Stomach (tissue), 9 donors: Measurements from ENCODE around the gene APELA. TPM values are rescaled to one million over a fixed set of nuclear protein-coding genes. Genes with fewer than 3 reads are reported as not detected.

Experiments used
- DNase-seq, 2 donors: peaks; one replicate each; pipeline versions ENCODE4 v3.0.0 to v3.0.0-alpha.2; 2013 to 2019
- H3K27ac ChIP-seq, 5 donors: fragments of 200-600 bp in 4 of 5; sonication (generic) in 4 of 5; one replicate each; pipeline ENCODE4 v1.5.1; 2013 to 2019; ENCODE audit warnings: mild to moderate bottlenecking in 1 of 5, moderate library complexity in 1 of 5
- H3K27me3 ChIP-seq, 3 donors: fragments of 200-600 bp; sonication (generic); one replicate each; pipeline ENCODE4 v1.5.1; 2017 to 2019; ENCODE audit warnings: mixed run types in 1 of 3
- H3K36me3 ChIP-seq, 4 donors: fragments of 200-600 bp; sonication (generic); 1 replicate in 3 of 4; 2 replicates in 1 of 4; pipeline ENCODE4 v1.5.1; 2016 to 2019
- H3K4me1 ChIP-seq, 4 donors: fragments of 200-600 bp; sonication (generic); one replicate each; pipeline ENCODE4 v1.5.1; 2016 to 2019
- H3K4me3 ChIP-seq, 4 donors: fragments of 200-600 bp; sonication (generic) in 3 of 4; one replicate each; pipeline ENCODE4 v1.5.1; 2016 to 2019; ENCODE audit warnings: mild to moderate bottlenecking in 1 of 4
- H3K9me3 ChIP-seq, 4 donors: fragments of 200-600 bp; sonication (generic); one replicate each; pipeline ENCODE4 v1.5.1; 2016 to 2019
- EP300 ChIP-seq: sonication (generic); formaldehyde crosslinking; IDR thresholded peaks from one replicate; pipeline ENCODE4 v1.6.1; 2017; ENCODE audit warnings: antibody characterized with exemption
- POLR2A ChIP-seq, 4 donors: fragments of 450-650 bp; IDR thresholded peaks; one replicate each; pipeline ENCODE4 v1.6.1; 2016; ENCODE audit warnings: antibody characterized with exemption in 4 of 4, control low read depth in 2 of 4, mild to moderate bottlenecking in 1 of 4, moderate library complexity in 1 of 4
- POLR2AphosphoS5 ChIP-seq, 3 donors: sonication (generic); formaldehyde crosslinking; IDR thresholded peaks; one replicate each; pipeline ENCODE4 v1.6.1; 2016; ENCODE audit warnings: antibody characterized with exemption in 3 of 3
- WGBS, 5 donors: extraction: QIAGEN DNeasy Blood & Tissue Kit in 3 of 5; methylation state at CpG; one replicate each; pipeline versions ENCODE4 v1.1.5 to v1.1.7; 2013 to 2018; 5-methylcytosine and 5-hydroxymethylcytosine counted together
- intact Hi-C: fragments of 100-400 bp; cut with DNase I; formaldehyde crosslinking; loops from one replicate; pipeline ENCODE4 v1.15.1; 2023; ENCODE audit warnings: low total_unique reads
- polyA plus RNA-seq, 3 donors: library from polyadenylated mRNA; stranded (reverse); fragments of 200-250 nt; gene quantifications; one replicate each; pipeline ENCODE4 v1.2.3, GENCODE V29; 2013
- total RNA-seq, 5 donors: library from RNA; depleted of rRNA; stranded (reverse); fragments of >200 nt; gene quantifications; one replicate each; pipeline versions ENCODE4 v1.1.0 to v1.2.3, GENCODE V29; 2014 to 2016
- TF ChIP-seq, protein P1 (sequence below), 7 experiments: fragments of 450-650 bp in 4 of 7; fragments of 200-600 bp in 3 of 7; sonication (generic) in 3 of 7; IDR thresholded peaks; one replicate each; pipeline ENCODE4 v1.5.1; 2016 to 2019; ENCODE audit warnings: antibody characterized with exemption in 7 of 7, control low read depth in 2 of 7, mild to moderate bottlenecking in 1 of 7
- donor health status: healthy with polysubstance abuse.
- donor health status: Bipolar disorder and iron deficiency.
- donor health status: healthy.

APELA gene
- total and polyA plus RNA-seq, 8 donors, result 0.13 to 0.18 TPM; not detected in 6

GRCh38 chr4:164945146-164945545, 68.2 kb downstream of the APELA start:
- no peak overlapping the region for H3K27ac ChIP-seq
- no peak overlapping the region for H3K4me3 ChIP-seq
- intact Hi-C loops, result no loop called here
- H3K36me3 ChIP-seq, result no peaks in the 10 kb centered on the region
- DNase-seq, result no peak
- WGBS, 5 donors, result 72 to 78% (median 76%) methylated on average over 5 of the region's 5 CpGs
- TF ChIP-seq, protein P1, sequence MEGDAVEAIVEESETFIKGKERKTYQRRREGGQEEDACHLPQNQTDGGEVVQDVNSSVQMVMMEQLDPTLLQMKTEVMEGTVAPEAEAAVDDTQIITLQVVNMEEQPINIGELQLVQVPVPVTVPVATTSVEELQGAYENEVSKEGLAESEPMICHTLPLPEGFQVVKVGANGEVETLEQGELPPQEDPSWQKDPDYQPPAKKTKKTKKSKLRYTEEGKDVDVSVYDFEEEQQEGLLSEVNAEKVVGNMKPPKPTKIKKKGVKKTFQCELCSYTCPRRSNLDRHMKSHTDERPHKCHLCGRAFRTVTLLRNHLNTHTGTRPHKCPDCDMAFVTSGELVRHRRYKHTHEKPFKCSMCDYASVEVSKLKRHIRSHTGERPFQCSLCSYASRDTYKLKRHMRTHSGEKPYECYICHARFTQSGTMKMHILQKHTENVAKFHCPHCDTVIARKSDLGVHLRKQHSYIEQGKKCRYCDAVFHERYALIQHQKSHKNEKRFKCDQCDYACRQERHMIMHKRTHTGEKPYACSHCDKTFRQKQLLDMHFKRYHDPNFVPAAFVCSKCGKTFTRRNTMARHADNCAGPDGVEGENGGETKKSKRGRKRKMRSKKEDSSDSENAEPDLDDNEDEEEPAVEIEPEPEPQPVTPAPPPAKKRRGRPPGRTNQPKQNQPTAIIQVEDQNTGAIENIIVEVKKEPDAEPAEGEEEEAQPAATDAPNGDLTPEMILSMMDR (IDR thresholded peaks at IDR 0.05), result no peak
- TF ChIP-seq POLR2AphosphoS5 (IDR thresholded peaks at IDR 0.05) (no peak), POLR2A (IDR thresholded peaks at IDR 0.05) (no peak), EP300 (no peak)
- peaks cover 0 to 19% (median 4%) of the 10 kb centered on the region in 3 donors for H3K27me3 ChIP-seq
- no peaks in the 10 kb centered on the region for H3K9me3 ChIP-seq
- H3K4me1 ChIP-seq, result no peaks in the 10 kb centered on the region

DNA sequence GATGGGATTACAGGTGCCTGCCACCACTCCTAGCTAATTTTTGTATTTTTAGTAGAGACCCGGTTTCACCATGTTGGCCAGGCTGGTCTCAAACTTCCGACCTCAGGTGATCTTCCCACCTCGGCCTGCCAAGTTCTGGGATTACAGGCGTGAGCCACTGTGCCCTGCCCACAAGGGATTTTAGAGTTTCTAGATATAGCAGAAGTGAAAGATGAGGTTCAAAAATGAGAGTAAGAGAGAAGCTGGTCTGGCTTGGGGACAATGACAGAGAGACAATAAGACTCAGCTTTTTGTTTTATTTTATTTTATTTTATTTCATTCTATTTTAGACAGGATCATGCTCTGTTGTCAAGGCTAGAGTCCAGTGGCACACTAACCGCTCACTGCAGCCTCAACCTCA, 69.8 kb downstream of the APELA start:
- peaks cover 0 to 19% (median 4%) of the 10 kb centered on the region in 3 donors for H3K27me3 ChIP-seq
- intact Hi-C loops, result no loop called here
- TF ChIP-seq EP300 (no peak), POLR2AphosphoS5 (IDR thresholded peaks at IDR 0.05) (no peak), POLR2A (IDR thresholded peaks at IDR 0.05) (no peak)
- TF ChIP-seq, protein P1 (IDR thresholded peaks at IDR 0.05), result no peak

More for the DNA sequence above, 69.8 kb downstream of the APELA start:
- no peaks in the 10 kb centered on the region for H3K4me1 ChIP-seq
- H3K4me3 ChIP-seq, result no peak overlapping the region
- WGBS, 5 donors, result 90 to 94% (median 92%) methylated on average over 5 of the region's 5 CpGs
- no peak overlapping the region for H3K27ac ChIP-seq
- no peaks in the 10 kb centered on the region for H3K36me3 ChIP-seq
- DNase-seq, result no peak
- H3K9me3 ChIP-seq, result no peaks in the 10 kb centered on the region

Other genes starting within 250 kb of the APELA start
- gene SMIM31, start 123.0 kb upstream of the APELA start, total RNA-seq, result 10 to 100 TPM in 1 of 5 donors, under 1 TPM in 1, not detected in 3; 0.92 to 21.7 TPM
- 1 to 10 TPM in 1 of 3 donors, under 1 TPM in 1, not detected in 1; 0.70 to 1.6 TPM for gene SMIM31, start 123.0 kb upstream of the APELA start, polyA plus RNA-seq
- 1 to 10 TPM in 1 of 5 donors, under 1 TPM in 1, not detected in 3; 0.73 to 3.6 TPM for gene TRIM61, start 100.5 kb downstream of the APELA start, total RNA-seq
- gene TRIM61, start 100.5 kb downstream of the APELA start, polyA plus RNA-seq, result under 1 TPM; 0.25 to 0.61 (median 0.50) TPM
- gene TRIM60, start 154.8 kb downstream of the APELA start, total RNA-seq, result not detected
- not detected for gene TRIM60, start 154.8 kb downstream of the APELA start, polyA plus RNA-seq
- gene TRIM75, start 176.7 kb downstream of the APELA start, total RNA-seq, result not detected
- not detected for gene TRIM75, start 176.7 kb downstream of the APELA start, polyA plus RNA-seq
- 10 to 100 TPM in 4 of 5 donors, 1 to 10 TPM in 1; 2.3 to 44.5 (median 19.8) TPM for gene TMEM192, start 235.7 kb downstream of the APELA start, total RNA-seq
- gene TMEM192, start 235.7 kb downstream of the APELA start, polyA plus RNA-seq, result 1 to 10 TPM; 4.4 to 7.5 (median 4.9) TPM